Esophagus muscularis mucosa (tissue), 3 donors: Measurements from ENCODE around the gene CELF2.

Source experiments
- POLR2A ChIP-seq: fragments of 450-650 bp; IDR thresholded peaks from one replicate; pipeline ENCODE4 v1.6.1; 2017; ENCODE audit warnings: antibody characterized with exemption, moderate library complexity, mild to moderate bottlenecking, low read depth
- POLR2AphosphoS5 ChIP-seq, 2 donors: sonication (generic); formaldehyde crosslinking; IDR thresholded peaks; one replicate each; pipeline ENCODE4 v1.6.1; 2017; ENCODE audit warnings: antibody characterized with exemption in 2 of 2
- TF ChIP-seq, protein P1 (sequence below), 3 experiments: fragments of 200-600 bp in 2 of 3; fragments of 450-650 bp in 1 of 3; sonication (generic) in 2 of 3; IDR thresholded peaks; one replicate each; pipeline ENCODE4 v1.5.1; 2017 to 2019; ENCODE audit warnings: antibody characterized with exemption in 3 of 3, mild to moderate bottlenecking in 2 of 3, moderate library complexity in 1 of 3

DNA sequence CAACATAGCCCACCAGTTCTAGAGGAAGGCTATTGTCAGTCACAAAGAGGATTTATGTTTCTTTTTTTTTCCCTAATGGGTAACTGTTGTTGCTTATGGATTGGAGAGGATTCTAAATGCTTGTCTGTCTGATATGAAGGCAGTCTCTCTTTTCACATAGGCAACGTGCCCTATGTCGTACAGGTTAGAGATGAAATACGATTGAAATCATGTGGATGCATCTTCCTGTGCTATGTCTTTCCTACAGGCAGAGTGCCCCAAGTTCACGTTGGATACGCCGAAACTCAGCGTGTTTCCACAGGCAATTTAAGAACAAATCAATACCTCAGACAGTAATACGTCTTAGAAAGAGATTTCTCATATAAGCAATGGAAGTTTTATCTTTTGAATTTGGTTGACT lies 93.8 kb downstream of the CELF2 start:
- no peak for TF ChIP-seq POLR2A
- TF ChIP-seq, protein P1, sequence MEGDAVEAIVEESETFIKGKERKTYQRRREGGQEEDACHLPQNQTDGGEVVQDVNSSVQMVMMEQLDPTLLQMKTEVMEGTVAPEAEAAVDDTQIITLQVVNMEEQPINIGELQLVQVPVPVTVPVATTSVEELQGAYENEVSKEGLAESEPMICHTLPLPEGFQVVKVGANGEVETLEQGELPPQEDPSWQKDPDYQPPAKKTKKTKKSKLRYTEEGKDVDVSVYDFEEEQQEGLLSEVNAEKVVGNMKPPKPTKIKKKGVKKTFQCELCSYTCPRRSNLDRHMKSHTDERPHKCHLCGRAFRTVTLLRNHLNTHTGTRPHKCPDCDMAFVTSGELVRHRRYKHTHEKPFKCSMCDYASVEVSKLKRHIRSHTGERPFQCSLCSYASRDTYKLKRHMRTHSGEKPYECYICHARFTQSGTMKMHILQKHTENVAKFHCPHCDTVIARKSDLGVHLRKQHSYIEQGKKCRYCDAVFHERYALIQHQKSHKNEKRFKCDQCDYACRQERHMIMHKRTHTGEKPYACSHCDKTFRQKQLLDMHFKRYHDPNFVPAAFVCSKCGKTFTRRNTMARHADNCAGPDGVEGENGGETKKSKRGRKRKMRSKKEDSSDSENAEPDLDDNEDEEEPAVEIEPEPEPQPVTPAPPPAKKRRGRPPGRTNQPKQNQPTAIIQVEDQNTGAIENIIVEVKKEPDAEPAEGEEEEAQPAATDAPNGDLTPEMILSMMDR (IDR thresholded peaks at IDR 0.05), result no peak
- TF ChIP-seq POLR2AphosphoS5 (IDR thresholded peaks at IDR 0.05), result no peak
